Psoas muscle (tissue), 8 donors: ENCODE data around the gene STXBP1. TPM values are rescaled to one million over a fixed set of nuclear protein-coding genes. Genes with fewer than 3 reads are reported as not detected.

Source experiments
- ATAC-seq, 4 donors: fragments of 200-7000 bp; cut with Tn5 transposase; one replicate each; pipeline ENCODE4 v1.9.1; 2020; ENCODE audit warnings: moderate library complexity in 3 of 4, mild to moderate bottlenecking in 2 of 4
- DNase-seq, 2 donors: peaks; one replicate each; pipeline ENCODE4 v3.0.0-alpha.2; 2020
- H3K27ac ChIP-seq: fragments of 200-600 bp; one replicate; pipeline ENCODE4 v1.8.0; 2022
- H3K27me3 ChIP-seq, 3 donors: fragments of 200-600 bp in 1 of 3; one replicate each; pipeline versions ENCODE4 v1.6.1 to v1.8.0; 2013 to 2022; ENCODE audit warnings: low read length in 2 of 3, mild to moderate bottlenecking in 2 of 3, moderate library complexity in 1 of 3; ENCODE audit not compliant: insufficient read depth in 3 of 3
- H3K36me3 ChIP-seq, 2 donors: fragments of 200-600 bp in 1 of 2; one replicate each; pipeline versions ENCODE4 v1.6.1 to v1.8.0; 2013 to 2022; ENCODE audit warnings: low read depth in 1 of 2, mild to moderate bottlenecking in 1 of 2, moderate library complexity in 1 of 2; ENCODE audit not compliant: insufficient read depth in 1 of 2
- H3K4me1 ChIP-seq: fragments of 200-600 bp; one replicate; pipeline ENCODE4 v1.8.0; 2022
- H3K4me3 ChIP-seq: fragments of 200-600 bp; one replicate; pipeline ENCODE4 v1.8.0; 2022; ENCODE audit warnings: mild to moderate bottlenecking
- H3K9me3 ChIP-seq: fragments of 200-600 bp; one replicate; pipeline ENCODE4 v1.8.0; 2022
- WGBS, 3 donors: extraction: QIAGEN DNeasy Blood & Tissue Kit; methylation state at CpG; one replicate each; pipeline versions ENCODE4 v1.1.6 to v1.1.7; 2013; 5-methylcytosine and 5-hydroxymethylcytosine counted together
- intact Hi-C, 2 donors: fragments of 100-400 bp; cut with DNase I; formaldehyde crosslinking; loops; one replicate each; pipeline versions ENCODE4 v1.11.0 to v1.14.2; 2022
- polyA plus RNA-seq, 3 donors: library from polyadenylated mRNA; stranded (reverse); fragments of 200-250 nt; gene quantifications; one replicate each; pipeline ENCODE4 v1.2.3, GENCODE V29; 2013
- total RNA-seq, 4 donors: library from RNA; stranded (reverse); fragmentation: NEBNext Ultra II Directional in 2 of 4; extraction: Animal tissue kit (Norgen Biotek cat#: 25700) in 2 of 4; gene quantifications; one replicate each; pipeline versions ENCODE4 v1.2.1 to v1.2.4, GENCODE V29; 2021 to 2023
- TF ChIP-seq, protein P1 (sequence below): fragments of 200-600 bp; IDR thresholded peaks from one replicate; pipeline ENCODE4 v1.8.0; 2022; ENCODE audit warnings: antibody characterized with exemption
- donor health status: healthy with polysubstance abuse.
- donor health status: DM: no; HTN: no; CAD: no; lungs with moderate emphysema.
- donor health status: Bipolar disorder and iron deficiency.
- donor health status: healthy.
- donor health status: DM: yes; HTN: yes; CAD: no.
- donor health status: DM: no; HTN: no; CAD: no.
- donor health status: DM: no; HTN: no; CAD: no.
- donor health status: DM: yes; HTN: yes; CAD: no.

The STXBP1 gene
- total and polyA plus RNA-seq, 7 donors = 2.8 to 12.3 (median 6.7) TPM

DNA sequence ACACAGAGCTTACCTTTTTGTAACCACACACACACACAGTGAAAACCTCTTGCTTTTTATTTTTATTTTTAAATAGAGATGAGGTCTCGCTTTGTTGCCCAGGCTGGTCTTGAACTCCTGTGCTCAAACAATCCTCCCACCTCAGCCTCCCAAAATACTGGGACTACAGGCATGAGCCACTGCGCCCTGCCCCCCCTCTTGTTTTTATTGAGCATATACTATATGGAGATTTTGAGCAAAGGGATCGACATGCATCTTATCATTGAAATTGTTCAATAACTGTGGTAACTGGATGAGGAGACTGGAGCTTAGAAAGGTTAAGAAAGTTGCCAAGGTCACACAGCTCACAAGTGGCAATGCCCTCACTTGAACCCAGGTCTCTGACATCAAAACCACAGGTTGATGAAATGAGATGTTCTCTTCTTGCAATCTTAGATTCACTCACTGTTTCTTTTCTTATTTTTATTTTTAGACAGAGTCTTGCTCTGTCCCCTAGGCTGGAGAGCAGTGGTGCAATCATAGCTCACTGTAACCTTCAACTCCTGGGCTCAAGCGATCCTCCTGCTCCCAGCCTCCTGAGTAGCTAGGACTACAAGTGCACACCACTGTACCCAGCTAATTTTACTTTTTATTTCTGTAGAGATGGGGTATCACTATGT, 26.8 kb upstream of the STXBP1 start:
- H3K36me3 ChIP-seq = no peaks in the 10 kb centered on the region
- TF ChIP-seq, protein P1, sequence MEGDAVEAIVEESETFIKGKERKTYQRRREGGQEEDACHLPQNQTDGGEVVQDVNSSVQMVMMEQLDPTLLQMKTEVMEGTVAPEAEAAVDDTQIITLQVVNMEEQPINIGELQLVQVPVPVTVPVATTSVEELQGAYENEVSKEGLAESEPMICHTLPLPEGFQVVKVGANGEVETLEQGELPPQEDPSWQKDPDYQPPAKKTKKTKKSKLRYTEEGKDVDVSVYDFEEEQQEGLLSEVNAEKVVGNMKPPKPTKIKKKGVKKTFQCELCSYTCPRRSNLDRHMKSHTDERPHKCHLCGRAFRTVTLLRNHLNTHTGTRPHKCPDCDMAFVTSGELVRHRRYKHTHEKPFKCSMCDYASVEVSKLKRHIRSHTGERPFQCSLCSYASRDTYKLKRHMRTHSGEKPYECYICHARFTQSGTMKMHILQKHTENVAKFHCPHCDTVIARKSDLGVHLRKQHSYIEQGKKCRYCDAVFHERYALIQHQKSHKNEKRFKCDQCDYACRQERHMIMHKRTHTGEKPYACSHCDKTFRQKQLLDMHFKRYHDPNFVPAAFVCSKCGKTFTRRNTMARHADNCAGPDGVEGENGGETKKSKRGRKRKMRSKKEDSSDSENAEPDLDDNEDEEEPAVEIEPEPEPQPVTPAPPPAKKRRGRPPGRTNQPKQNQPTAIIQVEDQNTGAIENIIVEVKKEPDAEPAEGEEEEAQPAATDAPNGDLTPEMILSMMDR = no peak
- ATAC-seq = no peak
- intact Hi-C loops = no loop called here
- WGBS, 3 donors = 94 to 97% (median 96%) methylated on average over 4 of the region's 4 CpGs
- H3K27me3 ChIP-seq = no peaks in the 10 kb centered on the region
- no peak overlapping the region for H3K4me3 ChIP-seq
- H3K27ac ChIP-seq = no peak overlapping the region
- no peak for DNase-seq
- no peaks in the 10 kb centered on the region for H3K9me3 ChIP-seq
- H3K4me1 ChIP-seq = no peaks in the 10 kb centered on the region

DNA sequence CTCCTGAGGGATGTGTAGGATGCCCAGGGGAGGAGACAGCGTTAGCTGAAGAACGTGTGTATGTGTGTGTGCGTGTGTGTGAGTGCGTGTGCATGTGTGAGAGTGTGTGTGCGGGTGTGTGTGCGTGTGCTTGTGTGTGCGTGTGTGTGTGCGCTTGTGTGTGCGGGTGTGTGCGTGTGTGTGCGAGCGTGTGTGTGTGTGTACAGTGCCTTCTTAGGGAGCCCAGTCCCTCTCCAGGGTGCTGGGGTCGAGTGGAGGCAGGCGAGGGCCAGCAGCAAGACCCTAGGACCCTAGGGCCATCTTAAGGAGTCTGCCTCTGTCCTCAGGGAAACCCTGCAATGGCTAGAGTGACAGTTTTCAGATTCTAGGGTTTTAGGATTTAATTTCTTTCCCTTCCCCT, 26.0 kb upstream of the STXBP1 start:
- 70 to 76% (median 71%) methylated on average over 14 of the region's 14 CpGs for WGBS, 3 donors
- no peaks in the 10 kb centered on the region for H3K36me3 ChIP-seq
- TF ChIP-seq, protein P1 = no peak
- intact Hi-C loops = loop anchor here in 1 of 2 donors (1.0 kb wide), 1 partner anchor 82 kb away; no protein-coding TSS in a partner anchor
- no peak overlapping the region for H3K27ac ChIP-seq
- H3K4me3 ChIP-seq = no peak overlapping the region
- H3K4me1 ChIP-seq = no peaks in the 10 kb centered on the region
- ATAC-seq (peak in 3 of 4 donors; percentile 8 to 18 (median 13)), DNase-seq (no peak)
- H3K9me3 ChIP-seq = no peaks in the 10 kb centered on the region
- no peaks in the 10 kb centered on the region for H3K27me3 ChIP-seq

DNA sequence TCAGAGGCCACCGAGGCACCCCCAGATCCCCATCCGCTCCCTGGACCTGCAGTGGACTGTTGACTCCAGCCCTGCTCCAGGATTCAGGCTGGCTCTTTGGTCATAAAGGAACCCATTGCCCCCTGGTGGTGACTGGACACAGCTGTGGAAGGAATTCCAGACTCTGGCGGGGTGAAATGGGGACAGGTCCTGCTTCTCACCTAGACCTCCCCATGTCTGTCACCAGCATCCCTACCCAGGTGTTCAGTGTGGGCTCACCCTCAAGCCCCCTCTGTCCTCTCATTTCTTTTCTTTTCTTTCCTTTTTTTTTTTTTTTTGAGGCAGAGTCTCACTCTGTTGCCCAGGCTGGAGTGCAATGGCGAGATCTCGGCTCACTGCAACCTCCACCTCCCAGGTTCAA, 25.5 kb upstream of the STXBP1 start:
- Histone ChIP-seq H3K36me3 (no peaks in the 10 kb centered on the region), H3K27ac (no peak overlapping the region), H3K9me3 (no peaks in the 10 kb centered on the region), H3K4me3 (no peak overlapping the region), H3K27me3 (no peaks in the 10 kb centered on the region), H3K4me1 (no peaks in the 10 kb centered on the region)
- DNase-seq = peak; percentile 72 to 85
- intact Hi-C loops = loop anchor here in 1 of 2 donors (1.0 kb wide), 1 partner anchor 82 kb away; no protein-coding TSS in a partner anchor
- peak; percentile 86 to 92 (median 91) for ATAC-seq
- TF ChIP-seq, protein P1 = peak; percentile 85
- 50 to 52% (median 51%) methylated on average over 4 to 5 of the region's 5 CpGs for WGBS, 3 donors

DNA sequence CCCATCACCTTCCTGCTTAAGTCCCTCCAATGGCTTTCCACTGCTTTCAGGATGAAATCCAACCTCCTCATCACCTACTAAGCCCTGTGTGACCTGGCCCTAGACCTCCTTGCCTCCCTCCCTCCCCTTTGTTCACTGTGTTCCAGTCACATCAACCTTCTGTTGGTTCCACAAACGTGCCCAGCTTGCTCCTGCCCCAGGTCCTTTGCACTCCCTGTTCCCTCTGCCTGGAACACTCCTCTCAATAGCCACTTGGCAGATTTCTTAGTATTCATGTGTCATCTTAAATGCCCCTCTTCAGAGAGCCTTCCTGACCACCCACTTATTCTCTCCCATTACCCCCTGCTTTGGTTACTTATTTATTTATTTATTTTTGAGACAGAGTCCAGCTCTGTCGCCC, 24.1 kb upstream of the STXBP1 start:
- H3K27me3 ChIP-seq = no peaks in the 10 kb centered on the region
- 77 to 84% (median 78%) methylated on average over 2 of the region's 2 CpGs for whole genome bisulfite sequencing, 3 donors
- TF ChIP-seq, protein P1 = no peak

More for the DNA sequence above, 24.1 kb upstream of the STXBP1 start:
- no peak for ATAC-seq
- Histone ChIP-seq H3K4me1 (no peaks in the 10 kb centered on the region), H3K36me3 (no peaks in the 10 kb centered on the region), H3K27ac (no peak overlapping the region), H3K4me3 (no peak overlapping the region), H3K9me3 (no peaks in the 10 kb centered on the region)
- no peak for DNase-seq
- intact Hi-C loops = no loop called here
